ENCODE measurements around the gene GMPPA.

Gene GMPPA

DNA sequence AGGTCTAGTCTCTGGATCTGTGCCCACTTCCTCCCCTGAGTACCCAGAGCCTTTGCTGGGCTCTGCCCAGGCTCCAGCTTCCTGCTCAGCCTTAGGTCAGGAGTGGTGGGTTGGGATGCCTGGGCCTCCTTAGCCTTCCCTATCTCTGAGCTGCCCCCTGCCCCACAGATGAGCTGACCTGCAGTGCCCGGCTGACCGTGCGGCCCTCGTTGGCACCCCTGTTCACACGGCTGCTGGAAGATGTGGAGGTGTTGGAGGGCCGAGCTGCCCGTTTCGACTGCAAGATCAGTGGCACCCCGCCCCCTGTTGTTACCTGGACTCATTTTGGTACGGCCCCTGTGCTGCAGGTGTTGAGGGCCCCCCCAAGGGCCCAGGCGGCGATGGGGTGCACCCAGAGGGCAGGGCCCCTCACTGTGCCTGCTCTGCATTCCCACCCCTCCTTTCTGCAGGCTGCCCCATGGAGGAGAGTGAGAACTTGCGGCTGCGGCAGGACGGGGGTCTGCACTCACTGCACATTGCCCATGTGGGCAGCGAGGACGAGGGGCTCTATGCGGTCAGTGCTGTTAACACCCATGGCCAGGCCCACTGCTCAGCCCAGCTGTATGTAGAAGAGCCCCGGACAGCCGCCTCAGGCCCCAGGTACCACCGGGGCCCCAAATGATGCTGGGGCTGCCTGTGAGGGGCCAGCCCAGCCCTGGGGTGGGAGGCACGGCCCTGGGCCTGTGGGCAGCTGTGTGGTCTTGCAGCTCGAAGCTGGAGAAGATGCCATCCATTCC, 30.1 kb upstream of the GMPPA start:
- DNase-seq: no peak

GRCh38 chr2:219469186-219469724, 29.4 kb upstream of the GMPPA start:
- DNase-seq: peak; percentile 33

GRCh38 chr2:219470429-219470828, 28.3 kb upstream of the GMPPA start:
- DNase-seq: no peak

GRCh38 chr2:219471476-219472371, 27.0 kb upstream of the GMPPA start:
- DNase-seq: no peak

DNA sequence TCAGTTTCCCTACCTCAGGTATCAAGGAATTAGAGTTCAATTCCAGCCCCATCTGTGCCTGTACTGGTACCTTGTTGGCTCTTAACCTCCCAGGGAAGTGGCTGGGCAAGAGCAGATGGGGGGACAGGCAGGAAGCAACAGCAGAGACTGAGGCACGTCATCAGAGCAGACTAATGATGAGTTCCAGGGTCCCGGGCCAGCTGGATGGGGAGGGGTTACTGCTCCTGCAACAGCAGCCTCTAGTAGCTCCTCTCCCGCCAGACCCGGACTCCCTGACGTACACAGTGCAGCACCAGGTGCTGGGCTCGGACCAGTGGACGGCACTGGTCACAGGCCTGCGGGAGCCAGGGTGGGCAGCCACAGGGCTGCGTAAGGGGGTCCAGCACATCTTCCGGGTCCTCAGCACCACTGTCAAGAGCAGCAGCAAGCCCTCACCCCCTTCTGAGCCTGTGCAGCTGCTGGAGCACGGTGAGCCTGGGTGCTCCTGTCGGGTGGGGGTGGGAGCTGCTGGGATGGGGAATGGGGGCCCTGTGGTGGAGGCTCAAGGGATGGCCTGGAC, 26.0 kb upstream of the GMPPA start:
- DNase-seq: no peak

- no peak for DNase-seq
These were observed 25.2 kb upstream of the GMPPA start for GRCh38 chr2:219473511-219473910.

DNA sequence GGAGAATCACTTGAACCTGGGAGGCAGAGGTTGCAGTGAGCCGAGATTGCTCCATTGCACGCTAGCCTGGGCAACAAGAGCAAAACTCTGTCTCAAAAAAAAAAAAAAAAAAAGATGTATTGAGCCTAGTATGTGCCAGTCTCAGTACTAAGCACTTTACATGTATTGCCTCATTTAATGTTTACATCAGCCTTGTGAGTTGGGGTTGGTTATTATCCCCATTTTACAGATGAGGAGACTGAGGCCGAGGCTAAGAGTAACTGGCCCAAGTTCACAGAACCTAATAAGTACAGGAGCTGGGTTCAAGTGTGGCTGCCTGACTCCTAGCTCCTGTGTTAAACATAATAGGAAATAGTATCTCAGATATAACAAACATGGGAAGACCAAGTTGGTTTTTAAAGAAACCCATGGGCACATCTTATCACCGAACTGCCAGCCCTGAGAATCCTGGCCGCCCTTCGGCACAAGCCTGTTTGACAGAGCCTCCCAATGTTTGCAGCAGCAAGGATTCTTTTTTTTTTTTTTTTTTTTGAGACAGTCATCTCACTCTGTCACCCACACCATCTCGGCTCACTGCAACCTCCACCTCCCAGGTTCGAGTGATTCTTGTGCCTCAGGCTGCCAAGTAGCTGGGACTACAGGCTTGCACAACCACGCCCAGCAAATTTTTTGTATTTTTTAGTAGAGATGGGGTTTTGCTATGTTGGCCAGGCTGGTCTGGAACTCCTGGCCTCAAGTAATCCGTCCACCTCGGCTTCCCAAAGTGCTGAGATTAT, 24.2 kb upstream of the GMPPA start:
- DNase-seq: no peak

DNA sequence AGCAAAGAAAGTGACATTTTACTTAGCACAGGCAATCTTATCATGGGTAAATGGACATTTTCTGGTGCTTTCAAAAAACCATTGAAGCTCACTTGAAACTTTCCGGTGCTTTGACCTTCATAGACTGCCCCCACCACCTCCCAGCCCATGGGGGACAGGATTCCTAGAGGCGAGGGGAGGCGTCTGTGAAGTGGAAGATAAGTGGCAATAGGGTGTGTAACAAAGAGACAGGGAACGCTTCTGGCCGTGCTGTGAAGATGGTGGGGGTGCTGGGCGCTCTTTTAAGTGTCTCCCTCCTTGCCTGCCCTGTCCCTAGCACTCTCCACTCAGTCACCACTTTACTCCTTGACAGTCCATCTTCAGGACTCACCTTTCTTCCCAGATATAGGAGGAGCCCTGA, 23.4 kb upstream of the GMPPA start:
- no peak for DNase-seq

- DNase-seq: no peak
These were observed 22.7 kb upstream of the GMPPA start for GRCh38 chr2:219475697-219476651.

DNA sequence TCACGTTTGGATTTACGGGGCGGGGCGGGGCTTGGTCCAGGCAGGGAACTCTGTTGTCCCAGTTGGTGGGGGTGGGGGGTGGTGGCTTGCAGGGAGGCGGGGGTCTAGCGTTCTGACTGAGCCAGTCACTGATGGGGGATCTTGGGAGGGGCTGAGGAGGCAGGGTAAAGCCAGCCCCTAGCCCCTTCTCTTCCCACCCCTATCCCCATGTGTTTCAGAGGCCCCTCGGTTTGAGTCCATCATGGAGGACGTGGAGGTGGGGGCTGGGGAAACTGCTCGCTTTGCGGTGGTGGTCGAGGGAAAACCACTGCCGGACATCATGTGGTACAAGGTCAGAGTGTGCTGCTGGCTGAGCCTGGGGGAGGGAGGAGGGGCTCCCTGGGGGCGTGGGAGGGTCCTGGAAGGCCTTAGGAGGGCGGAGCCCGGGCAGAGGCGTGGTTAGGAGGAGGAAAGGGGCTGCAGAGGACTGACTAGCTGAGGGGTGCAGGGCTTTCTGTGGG, 22.0 kb upstream of the GMPPA start:
- DNase-seq: no peak

DNA sequence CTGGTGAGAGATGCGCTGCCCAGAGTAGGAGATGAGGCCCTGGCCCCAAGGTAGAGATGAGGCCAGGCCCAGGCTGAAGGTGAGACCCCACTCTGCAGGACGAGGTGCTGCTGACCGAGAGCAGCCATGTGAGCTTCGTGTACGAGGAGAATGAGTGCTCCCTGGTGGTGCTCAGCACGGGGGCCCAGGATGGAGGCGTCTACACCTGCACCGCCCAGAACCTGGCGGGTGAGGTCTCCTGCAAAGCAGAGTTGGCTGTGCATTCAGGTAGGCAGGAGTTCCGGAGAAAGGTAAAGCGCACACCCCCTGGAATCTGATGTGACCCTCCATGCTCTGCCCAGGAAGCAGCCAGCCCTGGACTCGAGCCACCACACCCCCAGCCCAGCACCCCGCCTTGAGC, 21.5 kb upstream of the GMPPA start:
- DNase-seq: no peak

DNA sequence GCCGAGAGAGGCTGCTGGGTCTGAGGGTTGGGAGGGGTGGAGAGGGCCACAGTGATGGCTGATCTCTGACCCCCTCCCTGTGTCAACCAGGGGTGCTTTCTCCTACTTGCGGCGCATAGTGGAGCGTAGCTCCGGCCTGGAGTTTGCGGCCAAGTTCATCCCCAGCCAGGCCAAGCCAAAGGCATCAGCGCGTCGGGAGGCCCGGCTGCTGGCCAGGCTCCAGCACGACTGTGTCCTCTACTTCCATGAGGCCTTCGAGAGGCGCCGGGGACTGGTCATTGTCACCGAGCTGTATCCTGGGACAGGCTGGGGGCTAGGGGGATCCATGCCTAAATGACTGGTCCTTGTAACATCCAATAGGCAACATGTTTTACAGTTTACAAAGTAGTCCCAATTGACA, 20.9 kb upstream of the GMPPA start:
- no peak for DNase-seq

DNA sequence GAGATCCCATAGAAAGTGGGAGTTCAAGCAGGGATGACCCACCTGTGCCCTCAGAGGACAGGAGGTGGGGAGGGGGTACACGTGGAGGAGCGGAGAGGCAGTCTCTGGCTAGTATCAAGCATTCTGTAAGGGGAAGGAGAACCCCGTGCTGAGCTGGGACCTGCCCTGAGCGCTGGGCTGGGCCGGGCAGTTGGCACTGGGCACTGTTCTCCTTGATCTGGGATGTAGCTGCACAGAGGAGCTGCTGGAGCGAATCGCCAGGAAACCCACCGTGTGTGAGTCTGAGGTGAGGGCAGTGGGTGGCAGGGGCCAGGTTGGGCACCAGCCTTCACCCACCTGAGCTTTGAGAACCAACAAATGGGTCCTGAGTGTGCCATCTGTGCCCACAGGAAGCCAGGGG, 19.8 kb upstream of the GMPPA start:
- DNase-seq: no peak

- DNase-seq: no peak
These were observed 18.7 kb upstream of the GMPPA start for GRCh38 chr2:219480004-219480403.

DNA sequence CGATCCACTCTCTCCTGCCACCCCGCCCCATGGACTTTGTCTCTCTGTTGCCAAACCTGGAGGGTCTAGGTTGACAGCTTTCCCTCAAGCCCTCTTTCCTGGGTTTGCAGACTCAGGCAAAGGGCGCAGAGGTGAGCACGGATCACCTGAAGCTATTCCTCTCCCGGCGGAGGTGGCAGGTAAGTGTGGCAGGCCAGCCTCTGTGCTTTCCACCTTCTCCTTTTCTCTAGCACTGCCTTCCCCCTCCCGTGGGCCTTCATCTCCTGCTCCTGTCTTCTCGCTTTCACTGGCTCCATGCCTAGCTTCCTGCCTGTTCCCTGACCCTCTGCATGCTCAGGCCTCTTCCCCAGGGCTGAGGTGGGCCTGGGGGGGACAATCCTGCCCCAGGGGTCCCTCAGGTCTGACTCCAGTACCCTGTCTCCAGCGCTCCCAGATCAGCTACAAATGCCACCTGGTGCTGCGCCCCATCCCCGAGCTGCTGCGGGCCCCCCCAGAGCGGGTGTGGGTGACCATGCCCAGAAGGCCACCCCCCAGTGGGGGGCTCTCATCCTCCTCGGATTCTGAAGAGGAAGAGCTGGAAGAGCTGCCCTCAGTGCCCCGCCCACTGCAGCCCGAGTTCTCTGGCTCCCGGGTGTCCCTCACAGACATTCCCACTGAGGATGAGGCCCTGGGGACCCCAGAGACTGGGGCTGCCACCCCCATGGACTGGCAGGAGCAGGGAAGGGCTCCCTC, 15.9 kb upstream of the GMPPA start:
- no peak for DNase-seq

GRCh38 chr2:219483451-219484342, 15.0 kb upstream of the GMPPA start:
- no peak for DNase-seq

DNA sequence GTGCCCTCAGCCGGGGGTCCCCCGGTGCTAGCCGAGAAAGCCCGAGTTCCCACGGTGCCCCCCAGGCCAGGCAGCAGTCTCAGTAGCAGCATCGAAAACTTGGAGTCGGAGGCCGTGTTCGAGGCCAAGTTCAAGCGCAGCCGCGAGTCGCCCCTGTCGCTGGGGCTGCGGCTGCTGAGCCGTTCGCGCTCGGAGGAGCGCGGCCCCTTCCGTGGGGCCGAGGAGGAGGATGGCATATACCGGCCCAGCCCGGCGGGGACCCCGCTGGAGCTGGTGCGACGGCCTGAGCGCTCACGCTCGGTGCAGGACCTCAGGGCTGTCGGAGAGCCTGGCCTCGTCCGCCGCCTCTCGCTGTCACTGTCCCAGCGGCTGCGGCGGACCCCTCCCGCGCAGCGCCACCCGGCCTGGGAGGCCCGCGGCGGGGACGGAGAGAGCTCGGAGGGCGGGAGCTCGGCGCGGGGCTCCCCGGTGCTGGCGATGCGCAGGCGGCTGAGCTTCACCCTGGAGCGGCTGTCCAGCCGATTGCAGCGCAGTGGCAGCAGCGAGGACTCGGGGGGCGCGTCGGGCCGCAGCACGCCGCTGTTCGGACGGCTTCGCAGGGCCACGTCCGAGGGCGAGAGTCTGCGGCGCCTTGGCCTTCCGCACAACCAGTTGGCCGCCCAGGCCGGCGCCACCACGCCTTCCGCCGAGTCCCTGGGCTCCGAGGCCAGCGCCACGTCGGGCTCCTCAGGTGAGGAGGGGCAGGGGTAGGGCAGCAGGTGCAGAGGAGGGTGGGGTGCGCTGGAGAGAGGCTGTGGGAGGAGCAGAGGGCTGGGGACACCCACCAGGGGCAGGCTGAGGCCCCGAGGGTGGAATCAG, 14.1 kb upstream of the GMPPA start:
- DNase-seq: no peak

- no peak for DNase-seq
These were observed 13.5 kb upstream of the GMPPA start for GRCh38 chr2:219485201-219485580.
